ENCODE measurements around the gene SYNPR. TPM values are rescaled to one million over a fixed set of nuclear protein-coding genes. Genes with fewer than 3 reads are reported as not detected.

Gene SYNPR
- total RNA-seq, 4 donors from 2014 or later = 1.7 TPM; not detected in 3

DNA sequence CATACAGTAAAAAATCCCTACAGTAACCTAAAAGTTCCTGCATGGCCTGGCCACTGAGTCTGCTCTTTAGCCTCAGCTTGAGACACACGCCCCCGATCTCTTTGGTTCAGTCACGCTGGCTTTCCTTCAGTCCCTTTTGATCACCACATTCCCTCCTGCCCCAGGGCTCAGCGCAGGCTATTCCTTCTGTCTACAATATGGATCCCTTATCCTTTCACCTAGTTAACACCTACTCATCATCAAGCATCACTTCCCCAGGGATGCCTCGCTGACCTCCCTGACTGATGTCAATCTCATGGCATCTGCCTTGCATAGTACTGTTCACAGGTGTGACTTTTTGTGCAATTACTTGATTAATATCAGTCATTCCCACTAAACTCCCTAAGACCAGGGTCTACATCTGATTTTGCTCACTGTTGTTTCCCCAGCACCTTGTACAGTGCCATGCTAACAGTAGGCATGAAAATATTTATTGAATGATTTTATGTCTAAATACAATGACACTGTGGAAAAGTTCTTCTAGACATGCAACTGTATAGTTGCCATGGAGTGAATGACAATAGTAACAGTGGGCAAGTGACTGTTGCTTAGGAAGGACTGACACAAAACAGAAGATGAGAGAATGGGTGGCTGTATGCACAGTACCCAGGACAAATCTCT is 374.1 kb downstream of the SYNPR start, which contains the start of gene SNTN:
Gene SNTN, plus strand, starts transcription at position 610 of the 660 bp plus-strand sequence. Its CDS starts 13 bp downstream, at position 623.
- no peak for DNase-seq
- no peaks in the 10 kb centered on the region for H3K27me3 ChIP-seq
- H3K4me1 ChIP-seq = no peaks in the 10 kb centered on the region
- intact Hi-C loops (cut with DNase I; ENCODE audit: low total_unique reads) = no loop called here
- TF ChIP-seq POLR2A (IDR thresholded peaks at IDR 0.05) = no peak
- TF ChIP-seq, protein P1, sequence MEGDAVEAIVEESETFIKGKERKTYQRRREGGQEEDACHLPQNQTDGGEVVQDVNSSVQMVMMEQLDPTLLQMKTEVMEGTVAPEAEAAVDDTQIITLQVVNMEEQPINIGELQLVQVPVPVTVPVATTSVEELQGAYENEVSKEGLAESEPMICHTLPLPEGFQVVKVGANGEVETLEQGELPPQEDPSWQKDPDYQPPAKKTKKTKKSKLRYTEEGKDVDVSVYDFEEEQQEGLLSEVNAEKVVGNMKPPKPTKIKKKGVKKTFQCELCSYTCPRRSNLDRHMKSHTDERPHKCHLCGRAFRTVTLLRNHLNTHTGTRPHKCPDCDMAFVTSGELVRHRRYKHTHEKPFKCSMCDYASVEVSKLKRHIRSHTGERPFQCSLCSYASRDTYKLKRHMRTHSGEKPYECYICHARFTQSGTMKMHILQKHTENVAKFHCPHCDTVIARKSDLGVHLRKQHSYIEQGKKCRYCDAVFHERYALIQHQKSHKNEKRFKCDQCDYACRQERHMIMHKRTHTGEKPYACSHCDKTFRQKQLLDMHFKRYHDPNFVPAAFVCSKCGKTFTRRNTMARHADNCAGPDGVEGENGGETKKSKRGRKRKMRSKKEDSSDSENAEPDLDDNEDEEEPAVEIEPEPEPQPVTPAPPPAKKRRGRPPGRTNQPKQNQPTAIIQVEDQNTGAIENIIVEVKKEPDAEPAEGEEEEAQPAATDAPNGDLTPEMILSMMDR (IDR thresholded peaks at IDR 0.05) = no peak
- no peak within 1 kb of the TSS for H3K4me3 ChIP-seq
- no peak within 1 kb of the TSS for H3K27ac ChIP-seq
- no peaks in the 10 kb centered on the region for H3K9me3 ChIP-seq
- no peaks in the 10 kb centered on the region for H3K36me3 ChIP-seq

DNA sequence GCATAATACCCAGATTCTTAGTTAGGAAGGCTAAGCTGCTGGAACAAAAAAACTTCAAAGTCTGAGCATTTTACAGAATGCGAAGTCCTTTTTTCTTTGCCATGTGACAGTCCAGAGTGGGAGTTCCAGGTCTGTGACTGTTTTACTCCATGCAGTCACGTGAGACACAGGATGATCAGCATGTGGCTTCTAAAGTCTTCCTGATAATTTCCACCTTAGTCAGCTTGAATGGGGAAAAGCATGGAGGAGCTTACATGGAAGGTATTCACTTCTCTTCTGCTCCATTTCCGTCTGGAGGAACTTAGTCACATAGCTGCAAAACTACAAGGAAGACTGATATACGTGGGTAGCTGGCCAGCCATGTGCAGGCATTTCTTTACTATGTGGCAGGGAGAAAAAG is 376.1 kb downstream of the SYNPR start:
- no peaks in the 10 kb centered on the region for H3K27me3 ChIP-seq
- H3K36me3 ChIP-seq = no peaks in the 10 kb centered on the region
- no peak overlapping the region for H3K27ac ChIP-seq
- no peaks in the 10 kb centered on the region for H3K4me1 ChIP-seq
- no peak overlapping the region for H3K4me3 ChIP-seq
- H3K9me3 ChIP-seq = no peaks in the 10 kb centered on the region
- intact Hi-C loops (cut with DNase I; ENCODE audit: low total_unique reads) = no loop called here
- DNase-seq = no peak
- TF ChIP-seq POLR2A (IDR thresholded peaks at IDR 0.05) = no peak
- TF ChIP-seq, protein P1 (IDR thresholded peaks at IDR 0.05) = no peak

DNA sequence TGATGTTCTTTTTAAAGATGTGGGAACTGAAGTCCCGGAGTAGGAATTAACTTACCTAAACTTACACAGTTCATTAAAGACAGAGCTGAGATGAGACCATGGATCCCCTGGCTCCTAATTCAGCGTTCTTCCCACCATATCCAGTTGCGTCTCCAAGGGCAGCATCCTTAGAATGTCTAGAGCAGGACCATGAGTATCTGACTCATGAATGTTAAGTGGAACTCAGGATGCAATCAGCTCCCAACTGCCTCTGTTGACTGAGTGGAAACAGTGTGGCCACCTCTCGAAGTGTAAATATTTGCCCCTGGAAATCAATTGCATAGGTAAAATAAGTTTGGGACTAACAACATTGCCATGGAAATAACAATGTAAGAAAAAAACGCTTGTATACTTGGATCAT is 376.8 kb downstream of the SYNPR start:
- Histone ChIP-seq H3K4me3 (no peak overlapping the region), H3K27ac (no peak overlapping the region), H3K9me3 (no peaks in the 10 kb centered on the region), H3K36me3 (no peaks in the 10 kb centered on the region), H3K27me3 (no peaks in the 10 kb centered on the region), H3K4me1 (no peaks in the 10 kb centered on the region)
- no peak for DNase-seq
- TF ChIP-seq, protein P1 (IDR thresholded peaks at IDR 0.05) = no peak
- TF ChIP-seq POLR2A (IDR thresholded peaks at IDR 0.05) = no peak
- intact Hi-C loops (cut with DNase I; ENCODE audit: low total_unique reads) = no loop called here

DNA sequence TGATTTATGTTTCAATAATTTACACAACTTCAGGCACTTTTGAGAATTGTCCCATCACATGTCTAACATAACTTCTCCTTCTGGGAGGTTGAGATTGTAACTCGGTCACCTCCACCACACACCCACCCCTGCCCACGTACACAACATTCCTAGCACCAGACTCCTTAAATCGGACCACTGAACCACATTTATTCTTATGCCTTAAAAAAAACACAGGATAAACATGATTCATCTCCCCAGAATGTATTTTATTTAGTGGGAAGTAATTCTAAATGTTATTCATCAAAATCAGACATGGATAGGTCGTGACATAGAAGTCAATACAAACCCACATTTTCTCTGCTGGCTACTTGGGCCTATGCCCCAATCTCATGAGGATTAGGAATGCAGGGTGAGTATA is 377.4 kb downstream of the SYNPR start:
- no peak for DNase-seq
- Histone ChIP-seq H3K4me3 (no peak overlapping the region), H3K27me3 (no peaks in the 10 kb centered on the region), H3K9me3 (no peaks in the 10 kb centered on the region), H3K27ac (no peak overlapping the region), H3K4me1 (no peaks in the 10 kb centered on the region), H3K36me3 (no peaks in the 10 kb centered on the region)
- TF ChIP-seq, protein P1 (IDR thresholded peaks at IDR 0.05) = no peak
- intact Hi-C loops (cut with DNase I; ENCODE audit: low total_unique reads) = no loop called here

DNA sequence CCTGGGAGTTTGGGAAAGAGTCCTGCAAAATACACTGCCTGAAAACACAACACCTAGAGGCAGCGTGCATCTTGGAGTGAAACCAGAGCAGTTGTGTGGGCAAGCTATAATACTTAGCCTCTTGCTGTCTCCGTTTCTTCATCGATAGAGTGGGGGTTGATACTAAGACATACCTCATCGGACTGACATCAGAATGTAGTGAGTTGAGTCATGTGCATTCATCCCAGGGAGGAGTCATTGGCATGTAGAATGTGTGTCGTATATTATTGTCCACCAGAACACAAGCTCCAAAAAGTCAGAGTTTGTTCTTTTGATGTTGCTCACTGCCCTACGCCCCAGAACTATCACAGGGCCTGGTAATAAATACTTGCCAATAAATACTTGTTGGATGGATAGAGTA is 378.7 kb downstream of the SYNPR start:
- H3K27me3 ChIP-seq = no peaks in the 10 kb centered on the region
- H3K4me1 ChIP-seq = no peaks in the 10 kb centered on the region
- no peak overlapping the region for H3K4me3 ChIP-seq
- intact Hi-C loops (cut with DNase I; ENCODE audit: low total_unique reads) = no loop called here
- no peak for DNase-seq
- no peaks in the 10 kb centered on the region for H3K9me3 ChIP-seq
- no peak overlapping the region for H3K27ac ChIP-seq
- TF ChIP-seq POLR2A (IDR thresholded peaks at IDR 0.05) = no peak
- TF ChIP-seq, protein P1 (IDR thresholded peaks at IDR 0.05) = no peak
- no peaks in the 10 kb centered on the region for H3K36me3 ChIP-seq
